ENCODE measurements around the gene WWP2. TPM values are rescaled to one million over a fixed set of nuclear protein-coding genes. Genes with fewer than 3 reads are reported as not detected.

WWP2 gene
- total and polyA plus RNA-seq, 2 donors (not counting 3 experiments of a cell fraction or from before 2014, with no cell fraction given): 17.9 to 44.9 TPM

GRCh38 chr16:69941251-69942098 is 179.3 kb downstream of the WWP2 start:
- Histone ChIP-seq H3K27me3 (ENCODE audit: control insufficient read depth in 2 of 2, insufficient read depth in 2 of 2, low read length in 2 of 2) (no peaks in the 10 kb centered on the region), H3K4me1 (ENCODE audit: control insufficient read depth, extremely low read depth, insufficient read depth, low read length) (no peaks in the 10 kb centered on the region), H2AFZ (ENCODE audit: low read depth, low read length) (no peak overlapping the region), H3K36me3 (ENCODE audit: control insufficient read depth in 2 of 2, extremely low read depth in 1 of 2, insufficient read depth in 2 of 2, low read length in 2 of 2) (peaks cover 4 to 18% of the 10 kb centered on the region in 2 experiments), H3K9ac (replicated peaks; ENCODE audit: extremely low read depth, insufficient read depth, low read length) (no peak overlapping the region), H3K4me2 (ENCODE audit: insufficient read depth, low read length) (no peak overlapping the region), H4K20me1 (replicated peaks; ENCODE audit: control insufficient read depth, extremely low read depth, insufficient read depth, low read length) (no peaks in the 10 kb centered on the region), H3K27ac (ENCODE audit: insufficient read depth, low read depth, low read length) (no peak overlapping the region), H3K4me3 (replicated peaks in 1 of 3; ENCODE audit: insufficient read depth in 1 of 3, low read depth in 1 of 3, low read length in 3 of 3) (no peak overlapping the region), H3K79me2 (ENCODE audit: control insufficient read depth, insufficient read depth, low read length) (no peaks in the 10 kb centered on the region), H3K9me3 (replicated peaks; ENCODE audit: control insufficient read depth, insufficient read depth, low read length) (no peaks in the 10 kb centered on the region), H3K9me1 (replicated peaks; ENCODE audit: control insufficient read depth, extremely low read depth, insufficient read depth, low read length) (no peaks in the 10 kb centered on the region)
- DNase-seq (ENCODE audit: low read depth, low spot score): no peak
- TSS peak; percentile 51 for BruUV-seq (replicated peaks)
- ChIA-PET CTCF (interaction anchor here (1.5 kb wide), 1 partner anchor 11 kb away, joined by 6 read pairs; no protein-coding TSS in a partner anchor), POLR2A (no interaction called here)
- intact Hi-C loops (cut with micrococcal nuclease) (no loop called here), dilution Hi-C loops (cut with MboI; ENCODE audit: extremely low pct_ligation_motif_present, low sequenced_read_pairs) (no loop called here)
- TF ChIP-seq MAX (IDR thresholded peaks at IDR 0.05; ENCODE audit: insufficient read depth, insufficient read length): no peak
- no peak for TF ChIP-seq JUN (IDR thresholded peaks at IDR 0.05; ENCODE audit: borderline replicate concordance, insufficient read depth, insufficient read length, low read depth)
- no peak for TF ChIP-seq FOS (IDR thresholded peaks at IDR 0.05; ENCODE audit: borderline replicate concordance, insufficient read depth, low read length)
- TF ChIP-seq CTCF (IDR thresholded peaks at IDR 0.05; ENCODE audit: extremely low read depth in 1 of 2, insufficient read depth in 1 of 2, low read depth in 1 of 2, low read length in 2 of 2): no peak
- TF ChIP-seq POLR2AphosphoS5 (IDR thresholded peaks at IDR 0.05; ENCODE audit: insufficient read depth, low read depth, low read length): no peak
- no peak for TF ChIP-seq EZH2 (IDR thresholded peaks at IDR 0.05; ENCODE audit: borderline replicate concordance, low read depth, low read length, severe bottlenecking)
- TF ChIP-seq GATA2 (IDR thresholded peaks at IDR 0.05; ENCODE audit: insufficient read depth, insufficient read length, low read depth, low read length): no peak
- no peak for TF ChIP-seq MYC (IDR thresholded peaks at IDR 0.05; ENCODE audit: low read depth, low read length)
- no peak for TF ChIP-seq POLR2A (IDR thresholded peaks at IDR 0.05; ENCODE audit: low read depth, low read length)
- FAIRE-seq: no peak

Data from endothelial cell of umbilical vein (primary cell).